C4-2B (cell line): ENCODE measurements around the gene SETBP1.

Source experiments
- CTCF ChIP-seq: fragments of 450-650 bp; conservative IDR thresholded peaks from 2 replicates; pipeline ENCODE4 v1.5.1; 2017; ENCODE audit warnings: mild to moderate bottlenecking
- ZFX ChIP-seq: fragments of 450-650 bp; IDR thresholded peaks from 2 replicates; pipeline ENCODE4 v1.6.1; 2017

DNA sequence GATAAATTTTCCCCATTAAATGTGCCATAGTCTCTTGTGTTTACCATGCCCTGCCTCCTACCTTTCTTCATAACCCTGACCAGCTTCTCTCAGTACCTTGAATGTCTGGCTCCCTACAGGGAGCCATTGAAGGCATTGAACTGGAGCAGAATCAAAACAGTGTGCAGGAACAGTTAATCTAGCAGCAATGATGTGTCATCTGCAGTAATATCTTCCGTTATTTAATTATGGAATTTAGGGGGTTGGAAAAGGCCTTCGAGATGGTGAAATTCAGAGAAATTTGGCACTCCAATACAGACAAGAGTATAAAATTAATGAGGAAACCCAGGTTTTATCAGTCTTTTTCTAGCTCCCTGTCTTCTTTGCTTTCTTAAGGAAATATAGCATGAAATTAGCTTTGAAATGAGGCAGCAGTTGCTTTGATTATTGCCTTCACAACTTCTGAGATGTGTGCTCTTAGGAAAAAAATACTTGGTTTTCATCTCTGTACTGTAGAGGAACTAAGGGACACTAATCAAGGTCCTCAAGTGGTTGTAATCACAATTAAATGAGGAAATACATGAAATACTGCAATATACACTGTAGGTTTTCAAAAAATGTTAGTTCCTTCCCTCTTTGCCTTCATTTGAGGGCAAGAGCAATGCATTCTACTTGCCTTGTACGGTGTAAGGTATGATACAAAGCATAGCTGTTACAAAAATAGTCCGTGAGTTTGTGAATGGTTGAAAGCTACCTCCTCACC lies 369.1 kb downstream of the SETBP1 start:
- TF ChIP-seq CTCF (no peak), ZFX (no peak)
